Sigmoid colon (tissue), 4 donors: ENCODE results near the gene LAIR1.

Experiments used
- POLR2A ChIP-seq, 2 donors: fragments of 450-650 bp; IDR thresholded peaks; one replicate each; pipeline ENCODE4 v1.6.1; 2016; ENCODE audit warnings: antibody characterized with exemption in 2 of 2, mild to moderate bottlenecking in 2 of 2, moderate library complexity in 2 of 2
- POLR2AphosphoS5 ChIP-seq, 4 donors: sonication (generic); formaldehyde crosslinking; IDR thresholded peaks; one replicate each; pipeline ENCODE4 v1.6.1; 2017; ENCODE audit warnings: antibody characterized with exemption in 4 of 4
- TF ChIP-seq, protein P1 (sequence below), 4 experiments: fragments of 450-650 bp in 3 of 4; fragments of 200-600 bp in 1 of 4; IDR thresholded peaks; one replicate each; pipeline ENCODE4 v1.5.1; 2016 to 2019; ENCODE audit warnings: antibody characterized with exemption in 4 of 4, mild to moderate bottlenecking in 3 of 4, moderate library complexity in 2 of 4

- TF ChIP-seq, protein P1, sequence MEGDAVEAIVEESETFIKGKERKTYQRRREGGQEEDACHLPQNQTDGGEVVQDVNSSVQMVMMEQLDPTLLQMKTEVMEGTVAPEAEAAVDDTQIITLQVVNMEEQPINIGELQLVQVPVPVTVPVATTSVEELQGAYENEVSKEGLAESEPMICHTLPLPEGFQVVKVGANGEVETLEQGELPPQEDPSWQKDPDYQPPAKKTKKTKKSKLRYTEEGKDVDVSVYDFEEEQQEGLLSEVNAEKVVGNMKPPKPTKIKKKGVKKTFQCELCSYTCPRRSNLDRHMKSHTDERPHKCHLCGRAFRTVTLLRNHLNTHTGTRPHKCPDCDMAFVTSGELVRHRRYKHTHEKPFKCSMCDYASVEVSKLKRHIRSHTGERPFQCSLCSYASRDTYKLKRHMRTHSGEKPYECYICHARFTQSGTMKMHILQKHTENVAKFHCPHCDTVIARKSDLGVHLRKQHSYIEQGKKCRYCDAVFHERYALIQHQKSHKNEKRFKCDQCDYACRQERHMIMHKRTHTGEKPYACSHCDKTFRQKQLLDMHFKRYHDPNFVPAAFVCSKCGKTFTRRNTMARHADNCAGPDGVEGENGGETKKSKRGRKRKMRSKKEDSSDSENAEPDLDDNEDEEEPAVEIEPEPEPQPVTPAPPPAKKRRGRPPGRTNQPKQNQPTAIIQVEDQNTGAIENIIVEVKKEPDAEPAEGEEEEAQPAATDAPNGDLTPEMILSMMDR (IDR thresholded peaks at IDR 0.05): no peak
- TF ChIP-seq POLR2A (IDR thresholded peaks at IDR 0.05) (no peak), POLR2AphosphoS5 (IDR thresholded peaks at IDR 0.05) (no peak)
Measured at GRCh38 chr19:54379187-54379678, 14.5 kb upstream of the LAIR1 start.
